Gastrocnemius medialis (tissue), 4 donors: Measurements from ENCODE around the gene HSPA4.

Experiments
- POLR2A ChIP-seq, 2 donors: fragments of 450-650 bp; IDR thresholded peaks; one replicate each; pipeline ENCODE4 v1.6.1; 2017; ENCODE audit warnings: antibody characterized with exemption in 2 of 2, mild to moderate bottlenecking in 2 of 2, moderate library complexity in 2 of 2
- TF ChIP-seq, protein P1 (sequence below), 5 experiments: fragments of 450-650 bp in 3 of 5; fragments of 200-600 bp in 2 of 5; sonication (generic) in 2 of 5; IDR thresholded peaks in 4 of 5; conservative IDR thresholded peaks in 1 of 5; 1 replicate in 4 of 5; 2 replicates in 1 of 5; pipeline ENCODE4 v1.5.1; 2016 to 2019; ENCODE audit warnings: antibody characterized with exemption in 5 of 5, mild to moderate bottlenecking in 3 of 5, moderate library complexity in 3 of 5

DNA sequence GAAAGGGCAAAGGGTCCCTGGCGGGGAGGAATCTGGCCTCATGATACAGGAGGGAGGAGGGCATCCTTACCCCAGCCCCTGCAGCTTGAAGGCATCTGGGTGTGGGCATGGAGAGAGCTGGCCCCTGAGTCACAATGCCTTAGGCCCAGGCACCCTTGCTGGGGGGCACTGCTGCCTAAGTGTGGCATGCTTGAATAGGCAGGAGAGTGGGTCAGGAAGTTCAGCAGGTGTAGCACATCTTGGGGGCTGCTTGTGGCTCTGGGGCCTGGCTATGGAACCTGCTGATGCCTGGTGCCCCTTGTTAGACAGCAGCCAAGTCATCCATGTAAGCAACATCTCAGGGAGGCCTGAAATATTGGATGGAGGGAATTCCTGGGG, 63.1 kb downstream of the HSPA4 start:
- TF ChIP-seq POLR2A (IDR thresholded peaks at IDR 0.05): no peak
- TF ChIP-seq, protein P1, sequence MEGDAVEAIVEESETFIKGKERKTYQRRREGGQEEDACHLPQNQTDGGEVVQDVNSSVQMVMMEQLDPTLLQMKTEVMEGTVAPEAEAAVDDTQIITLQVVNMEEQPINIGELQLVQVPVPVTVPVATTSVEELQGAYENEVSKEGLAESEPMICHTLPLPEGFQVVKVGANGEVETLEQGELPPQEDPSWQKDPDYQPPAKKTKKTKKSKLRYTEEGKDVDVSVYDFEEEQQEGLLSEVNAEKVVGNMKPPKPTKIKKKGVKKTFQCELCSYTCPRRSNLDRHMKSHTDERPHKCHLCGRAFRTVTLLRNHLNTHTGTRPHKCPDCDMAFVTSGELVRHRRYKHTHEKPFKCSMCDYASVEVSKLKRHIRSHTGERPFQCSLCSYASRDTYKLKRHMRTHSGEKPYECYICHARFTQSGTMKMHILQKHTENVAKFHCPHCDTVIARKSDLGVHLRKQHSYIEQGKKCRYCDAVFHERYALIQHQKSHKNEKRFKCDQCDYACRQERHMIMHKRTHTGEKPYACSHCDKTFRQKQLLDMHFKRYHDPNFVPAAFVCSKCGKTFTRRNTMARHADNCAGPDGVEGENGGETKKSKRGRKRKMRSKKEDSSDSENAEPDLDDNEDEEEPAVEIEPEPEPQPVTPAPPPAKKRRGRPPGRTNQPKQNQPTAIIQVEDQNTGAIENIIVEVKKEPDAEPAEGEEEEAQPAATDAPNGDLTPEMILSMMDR (IDR thresholded peaks at IDR 0.05 in 4 of 5, conservative IDR thresholded peaks at IDR 0.05 in 1 of 5): no peak
